Activated T-helper 17 cell treated with anti-CD3 and anti-CD28 coated beads, Interleukin-2, amount 50 U/mL, for 72 hours (primary cell): ENCODE measurements around the gene MYOM3. TPM values are rescaled to one million over a fixed set of nuclear protein-coding genes. Genes with fewer than 3 reads are reported as not detected.

Experiments
- ATAC-seq: fragments of 150-1000 bp; cut with Tn5 transposase; replicated peaks from 2 replicates; pipeline ENCODE4 v1.10.0; 2021; ENCODE audit warnings: mild to moderate bottlenecking, moderate library complexity
- H3K27ac Mint-ChIP-seq: one replicate; pipeline ENCODE4 v1.8.0; 2022; ENCODE audit warnings: mixed read lengths
- H3K27me3 Mint-ChIP-seq: one replicate; pipeline ENCODE4 v1.8.0; 2022; ENCODE audit warnings: mixed read lengths
- H3K36me3 Mint-ChIP-seq: one replicate; pipeline ENCODE4 v1.8.0; 2022; ENCODE audit warnings: low read depth, mild to moderate bottlenecking, mixed read lengths
- H3K4me1 Mint-ChIP-seq: one replicate; pipeline ENCODE4 v1.8.0; 2022; ENCODE audit warnings: mixed read lengths
- H3K4me3 Mint-ChIP-seq: one replicate; pipeline ENCODE4 v1.8.0; 2022; ENCODE audit warnings: mild to moderate bottlenecking, mixed read lengths
- H3K9me3 Mint-ChIP-seq: one replicate; pipeline ENCODE4 v1.8.0; 2022; ENCODE audit warnings: mixed read lengths
- total RNA-seq, 2 donors: library from RNA; stranded (reverse); gene quantifications; one replicate each; pipeline ENCODE4 v1.2.3, GENCODE V29; 2022

Gene MYOM3
- total RNA-seq, 2 donors from 2014 or later = not detected

GRCh38 chr1:24142546-24143534 lies 30.9 kb upstream of the MYOM3 start, which contains the start of gene IL22RA1:
Gene IL22RA1 (minus strand): TSS chr1:24143140. CDS start chr1:24143082, 58 bp downstream.
- Mint-ChIP-seq H3K4me3 (no peak within 1 kb of the TSS), H3K27ac (no peak within 1 kb of the TSS), H3K4me1 (no peaks in the 10 kb centered on the region), H3K36me3 (no peaks in the 10 kb centered on the region), H3K9me3 (no peaks in the 10 kb centered on the region), H3K27me3 (peaks cover 10% of the 10 kb centered on the region)
- no peak for ATAC-seq

- Mint-ChIP-seq H3K4me3 (no peak overlapping the region), H3K27me3 (peaks cover 12% of the 10 kb centered on the region), H3K9me3 (no peaks in the 10 kb centered on the region), H3K4me1 (no peaks in the 10 kb centered on the region), H3K27ac (no peak overlapping the region), H3K36me3 (no peaks in the 10 kb centered on the region)
- no peak for ATAC-seq
Measured at GRCh38 chr1:24141311-24141997, 29.5 kb upstream of the MYOM3 start.

GRCh38 chr1:24140741-24141181 lies 28.8 kb upstream of the MYOM3 start:
- Mint-ChIP-seq H3K27ac (no peak overlapping the region), H3K36me3 (no peaks in the 10 kb centered on the region), H3K4me3 (no peak overlapping the region), H3K27me3 (peaks cover 17% of the 10 kb centered on the region), H3K4me1 (no peaks in the 10 kb centered on the region), H3K9me3 (no peaks in the 10 kb centered on the region)
- ATAC-seq = no peak

- no peak overlapping the region for H3K27ac Mint-ChIP-seq
- no peaks in the 10 kb centered on the region for H3K4me1 Mint-ChIP-seq
- peaks cover 17% of the 10 kb centered on the region for H3K27me3 Mint-ChIP-seq
- no peaks in the 10 kb centered on the region for H3K36me3 Mint-ChIP-seq
- ATAC-seq = no peak
- H3K4me3 Mint-ChIP-seq = no peak overlapping the region
- no peaks in the 10 kb centered on the region for H3K9me3 Mint-ChIP-seq
Measured at GRCh38 chr1:24139841-24140425, 28.0 kb upstream of the MYOM3 start.

DNA sequence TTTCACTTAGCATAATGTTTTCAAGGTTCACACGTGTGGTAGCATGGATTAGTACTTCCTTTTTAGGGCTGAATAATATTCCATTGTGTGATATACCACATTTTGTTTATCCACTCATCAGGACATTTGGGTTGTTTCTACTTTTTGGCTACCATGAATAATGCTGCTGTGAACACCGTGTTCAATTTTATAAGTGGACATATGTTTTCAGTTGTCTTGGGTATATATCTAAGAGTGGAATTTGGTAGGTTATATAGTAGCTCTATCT lies 27.2 kb upstream of the MYOM3 start:
- Mint-ChIP-seq H3K27ac (no peak overlapping the region), H3K4me3 (no peak overlapping the region), H3K36me3 (no peaks in the 10 kb centered on the region), H3K4me1 (no peaks in the 10 kb centered on the region), H3K9me3 (no peaks in the 10 kb centered on the region), H3K27me3 (peaks cover 13% of the 10 kb centered on the region)
- no peak for ATAC-seq

GRCh38 chr1:24138476-24139221 lies 26.7 kb upstream of the MYOM3 start:
- H3K27me3 Mint-ChIP-seq = peaks cover 11% of the 10 kb centered on the region
- ATAC-seq = no peak
- H3K4me3 Mint-ChIP-seq = no peak overlapping the region
- H3K27ac Mint-ChIP-seq = no peak overlapping the region
- no peaks in the 10 kb centered on the region for H3K4me1 Mint-ChIP-seq
- H3K36me3 Mint-ChIP-seq = no peaks in the 10 kb centered on the region
- no peaks in the 10 kb centered on the region for H3K9me3 Mint-ChIP-seq

GRCh38 chr1:24136956-24137539 lies 25.1 kb upstream of the MYOM3 start:
- ATAC-seq = no peak
- Mint-ChIP-seq H3K9me3 (no peaks in the 10 kb centered on the region), H3K4me1 (no peaks in the 10 kb centered on the region), H3K27ac (no peak overlapping the region), H3K36me3 (no peaks in the 10 kb centered on the region), H3K27me3 (peaks cover 10% of the 10 kb centered on the region), H3K4me3 (no peak overlapping the region)

- H3K27me3 Mint-ChIP-seq = peaks cover 10% of the 10 kb centered on the region
Measured at GRCh38 chr1:24134376-24134775, 22.4 kb upstream of the MYOM3 start.

DNA sequence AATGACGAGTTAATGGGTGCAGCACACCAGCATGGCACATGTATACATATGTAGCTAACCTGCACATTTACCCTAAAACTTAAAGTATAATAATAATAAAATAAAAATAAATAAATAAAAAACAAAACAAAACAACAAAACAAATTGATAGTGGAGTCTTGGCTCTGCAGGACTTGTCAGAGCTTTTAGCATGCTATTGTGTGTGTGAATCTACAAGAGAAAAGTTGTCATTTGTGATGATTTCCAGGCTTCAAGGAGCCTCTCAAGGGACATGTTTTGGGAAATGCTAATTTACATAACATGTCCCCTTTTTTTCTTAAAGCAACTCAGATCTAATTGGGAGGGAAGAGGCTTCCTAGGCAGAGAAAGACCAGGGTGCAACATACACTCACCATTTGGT lies 21.9 kb upstream of the MYOM3 start:
- H3K27ac Mint-ChIP-seq = no peak overlapping the region
- no peak overlapping the region for H3K4me3 Mint-ChIP-seq
- H3K36me3 Mint-ChIP-seq = no peaks in the 10 kb centered on the region
- no peaks in the 10 kb centered on the region for H3K4me1 Mint-ChIP-seq
- ATAC-seq = no peak
- peaks cover 10% of the 10 kb centered on the region for H3K27me3 Mint-ChIP-seq
- no peaks in the 10 kb centered on the region for H3K9me3 Mint-ChIP-seq

More at GRCh38 chr1:24134376-24134775, 22.4 kb upstream of the MYOM3 start:
- H3K9me3 Mint-ChIP-seq = no peaks in the 10 kb centered on the region
- H3K27ac Mint-ChIP-seq = no peak overlapping the region
- H3K4me1 Mint-ChIP-seq = no peaks in the 10 kb centered on the region
- no peak for ATAC-seq
- no peaks in the 10 kb centered on the region for H3K36me3 Mint-ChIP-seq
- no peak overlapping the region for H3K4me3 Mint-ChIP-seq

- Mint-ChIP-seq H3K4me1 (no peaks in the 10 kb centered on the region), H3K4me3 (no peak overlapping the region), H3K27ac (no peak overlapping the region), H3K36me3 (no peaks in the 10 kb centered on the region), H3K27me3 (peaks cover 4% of the 10 kb centered on the region), H3K9me3 (no peaks in the 10 kb centered on the region)
- ATAC-seq = no peak
Measured at GRCh38 chr1:24130385-24130784, 18.4 kb upstream of the MYOM3 start.

GRCh38 chr1:24127801-24128363 lies 15.9 kb upstream of the MYOM3 start:
- Mint-ChIP-seq H3K9me3 (no peaks in the 10 kb centered on the region), H3K4me1 (no peaks in the 10 kb centered on the region), H3K27me3 (no peaks in the 10 kb centered on the region), H3K4me3 (no peak overlapping the region), H3K36me3 (no peaks in the 10 kb centered on the region), H3K27ac (no peak overlapping the region)
- no peak for ATAC-seq

DNA sequence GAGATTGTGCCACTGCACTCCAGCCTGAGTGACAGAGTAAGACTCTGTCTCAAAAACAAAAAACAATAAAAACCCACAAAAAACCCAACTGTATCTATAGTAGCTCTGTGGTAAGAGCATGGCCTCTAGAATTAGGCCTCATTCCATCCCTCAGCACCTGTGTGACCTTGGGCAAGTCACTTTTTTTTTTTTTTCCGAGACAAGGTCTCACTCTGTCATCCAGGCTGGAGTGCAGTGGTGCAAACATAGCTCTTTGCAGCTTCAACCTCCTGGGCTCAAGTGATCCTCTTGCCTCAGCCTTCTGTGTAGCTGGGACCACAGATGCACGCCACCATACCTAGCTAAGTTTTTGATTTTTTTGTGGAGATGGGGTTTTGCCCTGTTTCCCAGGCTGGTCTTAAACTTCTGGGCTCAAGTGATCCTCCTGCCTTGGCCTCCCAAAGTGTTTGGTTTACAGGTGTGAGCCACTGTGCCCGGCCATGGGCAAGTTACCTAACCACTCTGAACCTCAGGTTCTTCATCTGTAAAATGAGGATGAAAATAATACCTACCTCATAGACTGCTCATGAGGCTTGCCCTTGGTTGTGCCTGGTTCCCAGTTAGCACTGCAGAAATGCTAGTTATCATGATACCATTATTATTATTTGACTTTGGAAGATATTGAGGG lies 15.3 kb upstream of the MYOM3 start:
- H3K4me1 Mint-ChIP-seq = no peaks in the 10 kb centered on the region
- no peak for ATAC-seq
- no peaks in the 10 kb centered on the region for H3K27me3 Mint-ChIP-seq
- H3K9me3 Mint-ChIP-seq = no peaks in the 10 kb centered on the region
- no peak overlapping the region for H3K27ac Mint-ChIP-seq
- no peaks in the 10 kb centered on the region for H3K36me3 Mint-ChIP-seq
- no peak overlapping the region for H3K4me3 Mint-ChIP-seq

GRCh38 chr1:24126672-24127023 lies 14.7 kb upstream of the MYOM3 start:
- H3K27ac Mint-ChIP-seq = peak overlapping the region; percentile 29
- peak; percentile 51 for ATAC-seq
- no peaks in the 10 kb centered on the region for H3K4me1 Mint-ChIP-seq
- H3K36me3 Mint-ChIP-seq = no peaks in the 10 kb centered on the region
- H3K27me3 Mint-ChIP-seq = no peaks in the 10 kb centered on the region
- no peaks in the 10 kb centered on the region for H3K9me3 Mint-ChIP-seq
- H3K4me3 Mint-ChIP-seq = no peak overlapping the region
